ENCODE results near the gene SFSWAP.
"Not testable (repeated sequence)": the region's sequence is repeated elsewhere in the genome, so short reads cannot be mapped to it uniquely, and the experiment has no call there.

SFSWAP gene

GRCh38 chr12:131737150-131737827 is 26.4 kb downstream of the SFSWAP start:
- DNase-seq: no peak

DNA sequence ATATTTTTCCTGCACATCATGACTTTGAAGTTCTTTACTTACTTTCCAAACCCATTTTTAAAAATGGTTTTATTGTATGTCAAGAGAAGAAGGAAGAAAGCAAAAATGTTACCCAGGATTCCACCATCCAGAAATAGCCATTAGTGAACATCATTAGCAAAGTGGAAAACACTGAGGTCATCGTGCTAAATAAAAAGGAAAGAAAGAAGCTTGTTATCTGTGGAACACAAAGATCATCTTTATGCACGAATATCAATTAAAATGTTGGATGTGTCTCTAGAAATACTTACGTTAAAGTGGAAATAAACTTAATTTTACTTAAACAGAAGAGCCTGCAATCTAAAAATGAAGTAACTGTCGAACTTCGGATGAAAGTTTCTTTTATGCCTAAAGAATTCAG is 27.3 kb downstream of the SFSWAP start:
- DNase-seq: no peak

GRCh38 chr12:131740626-131741025 is 29.7 kb downstream of the SFSWAP start:
- DNase-seq: no peak

DNA sequence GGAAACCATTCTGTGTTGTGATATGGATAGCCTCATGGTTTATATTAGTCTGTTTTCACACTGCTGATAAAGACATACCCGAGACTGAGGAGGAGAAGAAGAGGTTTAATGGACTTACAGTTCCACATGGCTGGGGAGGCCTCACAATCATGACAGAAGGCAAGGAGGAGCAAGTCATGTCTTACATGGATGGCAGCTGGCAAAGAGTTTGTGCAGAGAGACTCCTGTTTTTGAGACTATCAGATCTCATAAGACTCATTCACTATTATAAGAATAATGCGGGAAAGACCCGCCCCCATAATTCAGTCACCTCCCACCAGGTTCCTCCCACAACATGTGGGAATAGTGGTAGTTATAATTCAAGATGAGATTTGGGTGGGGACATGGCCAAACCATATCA is 31.9 kb downstream of the SFSWAP start:
- DNase-seq: not testable (repeated sequence)

GRCh38 chr12:131743410-131743809 is 32.5 kb downstream of the SFSWAP start:
- DNase-seq: not testable (repeated sequence)

- not testable (repeated sequence) for DNase-seq
Measured at GRCh38 chr12:131743880-131744279, 33.0 kb downstream of the SFSWAP start.

- DNase-seq: not testable (repeated sequence)
Measured at GRCh38 chr12:131744675-131745074, 33.8 kb downstream of the SFSWAP start.

- DNase-seq: no peak
Measured at GRCh38 chr12:131745706-131746105, 34.8 kb downstream of the SFSWAP start.

- no peak for DNase-seq
Measured at GRCh38 chr12:131747276-131748177, 36.6 kb downstream of the SFSWAP start.

DNA sequence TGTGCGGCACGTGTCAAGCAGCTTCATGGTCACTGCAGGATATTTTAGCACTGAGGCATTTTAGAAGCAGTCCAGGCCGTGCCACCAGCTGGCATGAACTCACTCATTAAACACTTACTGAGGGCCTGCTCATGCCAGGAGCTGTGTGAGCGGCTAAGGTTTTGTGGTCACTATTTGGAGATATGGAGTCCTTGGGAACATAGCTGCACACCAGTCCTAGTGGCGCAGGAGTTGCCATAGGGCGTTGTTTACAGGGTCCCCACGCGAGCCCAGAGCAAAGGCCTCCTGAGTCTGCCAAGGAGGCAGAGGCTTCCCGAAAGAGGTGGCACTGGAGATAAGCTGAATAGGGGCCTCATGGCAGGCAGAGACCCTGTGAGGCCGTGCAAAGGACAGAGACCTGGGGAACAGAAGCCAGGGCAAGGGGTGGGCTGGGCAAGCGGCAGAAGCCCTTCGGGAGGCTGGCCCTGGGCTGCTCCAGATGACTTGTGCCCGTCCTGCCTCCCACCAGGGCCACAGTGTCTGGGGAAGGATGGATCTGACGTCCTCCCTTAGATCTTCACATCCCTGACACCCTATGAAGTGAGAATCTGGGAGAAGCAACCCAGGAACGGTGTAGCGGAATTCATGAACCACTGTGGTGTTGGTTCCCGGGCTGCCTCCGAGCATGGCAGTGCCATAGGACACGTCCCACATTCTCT is 38.9 kb downstream of the SFSWAP start:
- no peak for DNase-seq

DNA sequence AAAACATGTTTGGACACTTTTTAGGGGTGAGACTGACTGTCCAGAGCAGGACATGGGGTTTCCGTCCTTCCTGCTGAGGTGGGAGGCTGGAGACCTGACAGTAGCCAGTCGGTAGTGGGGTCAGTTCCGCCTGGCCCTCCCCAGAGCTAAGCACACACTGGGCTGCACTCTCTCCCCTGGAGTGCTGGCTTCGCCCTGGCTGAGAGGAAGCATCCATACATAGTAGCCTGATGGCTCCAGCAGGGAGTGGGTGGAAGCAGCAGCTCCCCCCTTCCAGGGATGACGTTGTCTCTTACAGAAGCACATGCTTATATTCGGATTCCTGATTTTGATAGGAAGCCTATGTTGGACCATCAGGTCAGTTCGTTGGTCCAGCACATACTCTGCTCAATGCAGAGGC is 40.4 kb downstream of the SFSWAP start:
- DNase-seq: no peak

DNA sequence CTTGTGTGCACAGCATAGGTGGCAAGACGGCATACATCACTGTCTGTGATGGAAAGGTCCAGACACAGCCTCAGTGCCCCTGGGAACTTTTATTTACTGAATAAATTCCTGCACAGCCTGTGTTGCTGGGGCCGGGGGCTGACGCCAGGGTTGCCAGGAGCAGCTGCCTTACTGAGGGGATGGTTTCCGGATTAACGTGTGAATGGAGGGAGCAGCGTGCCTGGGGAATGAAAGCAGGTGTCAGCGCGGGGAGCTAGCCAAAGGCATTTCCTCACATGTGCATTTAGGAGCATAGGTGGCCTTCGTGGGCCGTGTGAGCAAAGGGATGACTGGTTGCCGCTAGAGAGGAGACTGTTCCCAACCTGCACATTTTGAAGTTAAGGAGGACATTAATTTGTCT is 41.6 kb downstream of the SFSWAP start:
- DNase-seq: no peak

GRCh38 chr12:131753005-131753404 is 42.1 kb downstream of the SFSWAP start:
- DNase-seq: no peak

- DNase-seq: no peak
Measured at GRCh38 chr12:131753757-131754156, 42.9 kb downstream of the SFSWAP start.

GRCh38 chr12:131754184-131754583 is 43.3 kb downstream of the SFSWAP start:
- no peak for DNase-seq

- peak; percentile 20 for DNase-seq
Measured at GRCh38 chr12:131755305-131756113, 44.6 kb downstream of the SFSWAP start.

- DNase-seq: no peak
Measured at GRCh38 chr12:131756441-131756840, 45.6 kb downstream of the SFSWAP start.

GRCh38 chr12:131757111-131757510 is 46.2 kb downstream of the SFSWAP start:
- no peak for DNase-seq

DNA sequence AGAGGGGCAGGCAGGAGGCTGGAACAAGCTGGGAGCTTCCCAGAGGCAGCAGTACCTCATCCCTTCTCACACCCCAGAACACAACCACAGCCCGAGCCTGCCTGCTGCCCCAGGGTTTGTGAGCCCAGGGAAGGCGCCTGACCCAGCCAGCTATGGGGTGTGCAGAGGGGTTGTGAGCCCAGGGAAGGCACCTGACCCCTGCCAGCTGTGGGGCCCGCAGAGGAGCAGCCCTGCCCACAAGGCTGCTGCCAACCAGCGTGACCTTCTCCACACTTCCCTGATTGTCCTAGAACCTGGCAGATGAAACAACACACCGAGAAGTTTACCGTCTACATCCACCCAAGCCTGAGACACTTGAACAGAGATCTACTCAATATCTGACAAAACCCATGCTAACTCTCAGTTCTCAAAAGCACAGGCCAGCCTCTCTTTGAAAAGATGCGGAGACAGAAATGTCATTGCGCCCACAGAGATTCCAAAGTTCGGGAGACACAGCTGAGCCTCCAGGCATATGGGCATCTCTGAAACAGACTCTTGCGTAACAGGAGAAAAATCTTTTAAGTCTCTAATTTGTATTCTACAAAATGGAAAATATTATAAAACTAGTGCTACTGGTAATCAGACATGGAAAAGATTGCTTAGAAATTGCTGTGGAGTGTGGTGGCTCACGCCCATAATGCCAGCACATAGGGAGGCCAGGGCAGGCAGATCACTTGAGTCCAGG is 47.3 kb downstream of the SFSWAP start:
- no peak for DNase-seq

GRCh38 chr12:131759176-131759575 is 48.3 kb downstream of the SFSWAP start:
- DNase-seq: no peak

GRCh38 chr12:131761638-131762037 is 50.7 kb downstream of the SFSWAP start:
- DNase-seq: no peak

DNA sequence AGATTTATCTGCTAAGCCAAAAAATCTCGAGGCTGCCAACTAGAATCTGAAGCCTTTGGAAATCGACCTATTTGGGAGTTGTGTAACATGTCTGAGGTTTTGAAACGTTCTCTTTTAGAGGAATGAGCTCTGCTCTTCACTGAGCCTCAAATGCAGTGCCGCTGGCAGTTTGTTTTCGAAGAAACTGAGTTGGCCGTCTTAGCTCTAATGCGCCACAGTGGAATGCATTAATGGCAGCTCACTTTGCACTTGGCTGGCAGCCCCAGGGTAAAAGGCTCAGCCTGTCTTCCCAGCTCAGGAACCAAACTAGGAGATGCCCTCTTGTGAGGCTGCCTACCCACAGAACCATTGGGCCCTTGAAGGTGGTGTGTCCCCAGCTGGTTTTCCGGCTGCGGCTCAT is 53.8 kb downstream of the SFSWAP start:
- DNase-seq: no peak

All from activated CD4-positive, alpha-beta T cell treated with anti-CD3 and anti-CD28 coated beads for 4 hours (primary cell).